ENCODE measurements around the gene COL6A2. TPM values are rescaled to one million over a fixed set of nuclear protein-coding genes. Genes with fewer than 3 reads are reported as not detected.
A peak's percentile ranks its signal among the peaks of the same experiment; 100 is the strongest.

The COL6A2 gene
- total and polyA plus RNA-seq, 8 donors = 79.3 to 3,737 (median 398) TPM

GRCh38 chr21:46151989-46152926, 54.3 kb downstream of the COL6A2 start:
- no peak overlapping the region for H3K4me3 ChIP-seq
- no peaks in the 10 kb centered on the region for H3K9me3 ChIP-seq
- no peaks in the 10 kb centered on the region for H3K36me3 ChIP-seq
- WGBS, 5 donors = 79 to 84% (median 84%) methylated on average over 38 to 45 of the region's 45 CpGs
- TF ChIP-seq POLR2A (IDR thresholded peaks at IDR 0.05) = no peak
- no peak for TF ChIP-seq CTCF (IDR thresholded peaks at IDR 0.05)
- TF ChIP-seq EP300 (IDR thresholded peaks at IDR 0.05) = no peak
- TF ChIP-seq POLR2AphosphoS5 (IDR thresholded peaks at IDR 0.05) = no peak
- intact Hi-C loops (cut with DNase I; ENCODE audit: low total_unique reads) = no loop called here
- peaks cover 6 to 14% (median 12%) of the 10 kb centered on the region in 4 donors for H3K4me1 ChIP-seq
- peaks cover 0 to 18% (median 0%) of the 10 kb centered on the region in 3 donors for H3K27me3 ChIP-seq
- H3K27ac ChIP-seq = no peak overlapping the region
- peak in 1 of 2 donors; percentile 18 for DNase-seq

GRCh38 chr21:46152927-46153246, 55.0 kb downstream of the COL6A2 start:
- DNase-seq = no peak
- H3K4me3 ChIP-seq = peak overlapping the region; percentile 27 to 34 (median 30)
- peaks cover 0 to 2% (median 0%) of the 10 kb centered on the region in 4 donors for H3K36me3 ChIP-seq
- peak overlapping the region in 1 of 5 donors; percentile 49 for H3K27ac ChIP-seq
- H3K9me3 ChIP-seq = no peaks in the 10 kb centered on the region
- 24 to 32% (median 28%) methylated on average over 12 to 18 of the region's 18 CpGs; no CpG with 5 or more reads in 1 of the 5 donors for WGBS, 5 donors
- H3K27me3 ChIP-seq = peaks cover 0 to 18% (median 0%) of the 10 kb centered on the region in 3 donors
- intact Hi-C loops (cut with DNase I; ENCODE audit: low total_unique reads) = no loop called here
- peaks cover 6 to 14% (median 12%) of the 10 kb centered on the region in 4 donors for H3K4me1 ChIP-seq
- TF ChIP-seq POLR2AphosphoS5 (IDR thresholded peaks at IDR 0.05) = no peak
- TF ChIP-seq POLR2A (IDR thresholded peaks at IDR 0.05) = no peak
- TF ChIP-seq CTCF (IDR thresholded peaks at IDR 0.05) = no peak
- no peak for TF ChIP-seq EP300 (IDR thresholded peaks at IDR 0.05)

GRCh38 chr21:46153247-46154154, 55.6 kb downstream of the COL6A2 start:
- Histone ChIP-seq H3K36me3 (peaks cover 0 to 6% (median 0%) of the 10 kb centered on the region in 4 donors), H3K4me3 (peak overlapping the region; percentile 27 to 34 (median 30)), H3K27me3 (peaks cover 0 to 18% (median 0%) of the 10 kb centered on the region in 3 donors), H3K27ac (peak overlapping the region in 2 of 5 donors; percentile 27 to 49), H3K9me3 (no peaks in the 10 kb centered on the region), H3K4me1 (peaks cover 6 to 14% (median 12%) of the 10 kb centered on the region in 4 donors)
- intact Hi-C loops (cut with DNase I; ENCODE audit: low total_unique reads) = no loop called here
- TF ChIP-seq EP300 (IDR thresholded peaks at IDR 0.05) (no peak), CTCF (IDR thresholded peaks at IDR 0.05) (peak in 5 of 7 experiments; percentile 13 to 60 (median 57))
- peak; percentile 58 to 86 for DNase-seq
- WGBS, 5 donors = 18 to 32% (median 26%) methylated on average over 19 to 33 of the region's 33 CpGs
